ENCODE measurements around the gene ABCC8. TPM values are rescaled to one million over a fixed set of nuclear protein-coding genes. Genes with fewer than 3 reads are reported as not detected.

ABCC8 gene
- total RNA-seq, 1 experiment from 2014 or later, result not detected

DNA sequence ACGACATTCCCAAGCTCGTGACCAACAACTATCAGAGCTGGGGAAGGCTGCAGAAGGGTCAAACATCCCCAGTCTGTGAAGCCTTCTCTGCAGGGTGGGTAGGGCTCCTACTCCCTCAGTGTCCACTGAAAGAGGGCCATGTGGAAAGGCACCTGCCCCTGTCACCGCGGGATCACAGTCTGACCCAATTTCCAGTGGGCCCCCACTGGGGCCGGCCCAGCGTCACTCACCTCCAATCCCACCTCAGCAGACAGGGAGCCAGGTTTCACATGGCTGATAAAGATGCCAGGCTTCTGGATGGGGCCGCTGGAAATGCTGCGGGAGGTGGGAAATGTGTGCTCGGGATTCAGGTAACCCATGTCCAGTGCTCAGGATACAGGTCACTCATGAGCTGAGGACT, 47.6 kb upstream of the ABCC8 start:
- Histone ChIP-seq H3K36me3 (ENCODE audit: control insufficient read depth, insufficient read depth, low read length) (peaks cover 24% of the 10 kb centered on the region), H3K9me3 (no peaks in the 10 kb centered on the region), H3K4me3 (ENCODE audit: low read depth, low read length) (no peak overlapping the region), H3K4me1 (peaks cover 5% of the 10 kb centered on the region; the same call in 1 of the 2 replicates), H3K27me3 (replicated peaks; ENCODE audit: control insufficient read depth, insufficient read depth, low read length) (no peaks in the 10 kb centered on the region)
- Mint-ChIP-seq H3K4me3 (ENCODE audit: unreplicated experiment) (no peak overlapping the region), H3K36me3 (ENCODE audit: insufficient read depth, unreplicated experiment) (peaks cover 80% of the 10 kb centered on the region), H3K9me3 (ENCODE audit: unreplicated experiment) (no peaks in the 10 kb centered on the region), H3K27ac (ENCODE audit: unreplicated experiment) (no peak overlapping the region), H3K27me3 (ENCODE audit: insufficient read depth, unreplicated experiment) (no peaks in the 10 kb centered on the region), H3K4me1 (ENCODE audit: low read depth, unreplicated experiment) (no peaks in the 10 kb centered on the region)
- TF ChIP-seq, protein P1, sequence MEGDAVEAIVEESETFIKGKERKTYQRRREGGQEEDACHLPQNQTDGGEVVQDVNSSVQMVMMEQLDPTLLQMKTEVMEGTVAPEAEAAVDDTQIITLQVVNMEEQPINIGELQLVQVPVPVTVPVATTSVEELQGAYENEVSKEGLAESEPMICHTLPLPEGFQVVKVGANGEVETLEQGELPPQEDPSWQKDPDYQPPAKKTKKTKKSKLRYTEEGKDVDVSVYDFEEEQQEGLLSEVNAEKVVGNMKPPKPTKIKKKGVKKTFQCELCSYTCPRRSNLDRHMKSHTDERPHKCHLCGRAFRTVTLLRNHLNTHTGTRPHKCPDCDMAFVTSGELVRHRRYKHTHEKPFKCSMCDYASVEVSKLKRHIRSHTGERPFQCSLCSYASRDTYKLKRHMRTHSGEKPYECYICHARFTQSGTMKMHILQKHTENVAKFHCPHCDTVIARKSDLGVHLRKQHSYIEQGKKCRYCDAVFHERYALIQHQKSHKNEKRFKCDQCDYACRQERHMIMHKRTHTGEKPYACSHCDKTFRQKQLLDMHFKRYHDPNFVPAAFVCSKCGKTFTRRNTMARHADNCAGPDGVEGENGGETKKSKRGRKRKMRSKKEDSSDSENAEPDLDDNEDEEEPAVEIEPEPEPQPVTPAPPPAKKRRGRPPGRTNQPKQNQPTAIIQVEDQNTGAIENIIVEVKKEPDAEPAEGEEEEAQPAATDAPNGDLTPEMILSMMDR (IDR thresholded peaks at IDR 0.05; ENCODE audit: insufficient read depth in 1 of 2, low read depth in 1 of 2, low read length in 1 of 2, severe bottlenecking in 1 of 2, unreplicated experiment in 1 of 2), result no peak
- intact Hi-C loops (cut with micrococcal nuclease; ENCODE audit: unreplicated experiment), result no loop called here
- CTCF ChIA-PET, result interaction anchor here (0.6 to 0.7 kb wide), 2 partner anchors 120 to 135 kb away, joined by 3 to 7 read pairs; partner anchors contain the start of gene KCNJ11
- BruUV-seq (replicated peaks), result no TSS peak
- DNase-seq, result no peak
- POLR2A ChIA-PET, result interaction anchor here (1.2 kb wide), 1 partner anchor 17 kb away, joined by 3 read pairs; no protein-coding TSS in a partner anchor

DNA sequence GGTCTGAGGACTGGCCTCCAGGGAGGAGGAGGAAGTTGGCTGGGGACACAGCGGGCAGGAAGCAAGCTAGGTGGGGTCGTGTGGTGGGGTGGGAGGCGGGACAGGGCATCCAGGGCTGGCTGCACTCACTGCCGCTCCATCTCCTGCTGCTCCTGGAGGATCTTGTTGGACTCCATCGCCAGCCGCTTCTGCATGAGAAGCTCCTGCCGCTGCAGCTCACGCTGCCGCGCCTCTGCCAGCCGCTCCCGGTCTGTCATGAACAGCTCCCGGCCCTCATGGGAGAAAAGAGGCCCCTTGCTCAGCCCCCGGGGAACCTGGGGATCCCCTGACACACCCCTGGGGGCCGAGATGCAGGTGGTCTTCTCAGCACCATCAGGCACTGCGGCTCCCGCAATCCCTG, 46.0 kb upstream of the ABCC8 start:
- no peak for DNase-seq
- H3K27me3 Mint-ChIP-seq (ENCODE audit: insufficient read depth, unreplicated experiment), result no peaks in the 10 kb centered on the region
- no peak overlapping the region for H3K4me3 ChIP-seq (ENCODE audit: low read depth, low read length)
- H3K27me3 ChIP-seq (replicated peaks; ENCODE audit: control insufficient read depth, insufficient read depth, low read length), result no peaks in the 10 kb centered on the region
- H3K4me1 ChIP-seq, result peaks cover 5% of the 10 kb centered on the region; the same call in 1 of the 2 replicates
- no peaks in the 10 kb centered on the region for H3K9me3 ChIP-seq
- no peaks in the 10 kb centered on the region for H3K4me1 Mint-ChIP-seq (ENCODE audit: low read depth, unreplicated experiment)
- no peak overlapping the region for H3K27ac Mint-ChIP-seq (ENCODE audit: unreplicated experiment)
- TF ChIP-seq, protein P1 (IDR thresholded peaks at IDR 0.05; ENCODE audit: insufficient read depth in 1 of 2, low read depth in 1 of 2, low read length in 1 of 2, severe bottlenecking in 1 of 2, unreplicated experiment in 1 of 2), result no peak
- no peaks in the 10 kb centered on the region for H3K9me3 Mint-ChIP-seq (ENCODE audit: unreplicated experiment)
- H3K36me3 ChIP-seq (ENCODE audit: control insufficient read depth, insufficient read depth, low read length), result peaks cover 26% of the 10 kb centered on the region
- ChIA-PET POLR2A (no interaction called here), CTCF (interaction anchor here (1.0 kb wide), 1 partner anchor 16 kb away, joined by 3 read pairs; no protein-coding TSS in a partner anchor)
- no peak overlapping the region for H3K4me3 Mint-ChIP-seq (ENCODE audit: unreplicated experiment)
- BruUV-seq (replicated peaks), result no TSS peak
- intact Hi-C loops (cut with micrococcal nuclease; ENCODE audit: unreplicated experiment), result no loop called here
- peaks cover 76% of the 10 kb centered on the region for H3K36me3 Mint-ChIP-seq (ENCODE audit: insufficient read depth, unreplicated experiment)

DNA sequence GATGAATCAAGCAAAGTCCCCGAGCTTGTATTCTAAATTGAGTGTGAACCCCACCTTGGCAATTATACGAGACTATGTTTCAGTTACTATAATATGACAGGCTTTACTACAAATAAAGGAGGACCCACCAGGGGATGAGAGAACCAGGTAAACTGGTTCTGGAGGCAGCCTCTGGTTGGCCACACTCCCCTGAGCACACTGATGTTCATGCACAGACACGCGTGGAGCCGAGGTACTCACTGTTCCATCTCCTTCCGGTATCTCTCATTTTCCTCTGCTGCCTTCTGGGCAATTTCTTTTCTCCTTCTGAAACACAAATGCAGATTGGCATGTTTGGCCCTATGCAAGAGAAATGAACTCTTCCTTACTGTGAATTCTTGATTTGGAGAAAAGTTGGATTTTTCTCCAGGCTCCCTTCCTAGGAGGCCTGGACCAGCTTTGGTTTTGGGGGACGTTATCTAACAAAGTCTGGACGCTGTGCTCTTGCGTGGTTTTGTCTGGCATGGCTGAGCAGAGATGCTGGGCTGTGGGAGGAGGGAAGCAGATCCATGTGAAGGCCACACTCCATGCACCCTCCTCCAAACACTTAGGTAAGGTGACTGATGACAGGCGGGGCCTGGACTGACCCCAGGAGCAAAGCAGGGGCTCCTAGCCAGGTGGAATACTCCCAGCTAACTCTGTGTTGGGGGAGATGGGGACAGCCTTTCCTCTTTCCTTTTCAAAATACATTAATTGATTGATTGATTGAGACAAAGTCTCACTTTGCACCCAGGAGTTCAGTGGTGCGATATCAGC, 44.7 kb upstream of the ABCC8 start:
- no peak for DNase-seq
- no peaks in the 10 kb centered on the region for H3K9me3 ChIP-seq
- Mint-ChIP-seq H3K36me3 (ENCODE audit: insufficient read depth, unreplicated experiment) (peaks cover 74% of the 10 kb centered on the region), H3K27ac (ENCODE audit: unreplicated experiment) (no peak overlapping the region), H3K4me1 (ENCODE audit: low read depth, unreplicated experiment) (no peaks in the 10 kb centered on the region), H3K27me3 (ENCODE audit: insufficient read depth, unreplicated experiment) (no peaks in the 10 kb centered on the region), H3K9me3 (ENCODE audit: unreplicated experiment) (no peaks in the 10 kb centered on the region), H3K4me3 (ENCODE audit: unreplicated experiment) (no peak overlapping the region)
- peaks cover 22% of the 10 kb centered on the region for H3K36me3 ChIP-seq (ENCODE audit: control insufficient read depth, insufficient read depth, low read length)
- CTCF ChIA-PET, result interaction anchor here (0.6 kb wide), 1 partner anchor 17 kb away, joined by 3 read pairs; no protein-coding TSS in a partner anchor
- TF ChIP-seq, protein P1 (IDR thresholded peaks at IDR 0.05; ENCODE audit: insufficient read depth in 1 of 2, low read depth in 1 of 2, low read length in 1 of 2, severe bottlenecking in 1 of 2, unreplicated experiment in 1 of 2), result no peak
- no TSS peak for BruUV-seq (replicated peaks)
- no peaks in the 10 kb centered on the region for H3K27me3 ChIP-seq (replicated peaks; ENCODE audit: control insufficient read depth, insufficient read depth, low read length)
- H3K4me1 ChIP-seq, result peaks cover 3% of the 10 kb centered on the region; the same call in 1 of the 2 replicates
- no peak overlapping the region for H3K4me3 ChIP-seq (ENCODE audit: low read depth, low read length)
- POLR2A ChIA-PET, result no interaction called here
- intact Hi-C loops (cut with micrococcal nuclease; ENCODE audit: unreplicated experiment), result no loop called here

Measured in Caco-2 (cell line).